Tibial artery (tissue), 4 donors: ENCODE measurements around the gene OR4B1.

Source experiments
- DNase-seq, 2 donors: peaks; one replicate each; pipeline ENCODE4 v3.0.0-alpha.2; 2019
- H3K27ac ChIP-seq, 2 donors: fragments of 200-600 bp; sonication (generic) in 1 of 2; 1 replicate in 1 of 2; 2 replicates in 1 of 2; pipeline ENCODE4 v1.5.1; 2018 to 2019; ENCODE audit warnings: mild to moderate bottlenecking in 1 of 2
- H3K27me3 ChIP-seq, 2 donors: fragments of 200-600 bp; sonication (generic) in 1 of 2; one replicate each; pipeline versions ENCODE4 v1.5.1 to v1.6.0; 2016 to 2019
- H3K36me3 ChIP-seq, 3 donors: fragments of 200-600 bp; sonication (generic) in 2 of 3; one replicate each; pipeline ENCODE4 v1.5.1; 2016 to 2019; ENCODE audit warnings: mild to moderate bottlenecking in 2 of 3
- H3K4me1 ChIP-seq, 4 donors: fragments of 200-600 bp; sonication (generic) in 2 of 4; 1 replicate in 3 of 4; 2 replicates in 1 of 4; pipeline ENCODE4 v1.5.1; 2016 to 2019
- H3K4me3 ChIP-seq, 2 donors: fragments of 200-600 bp; sonication (generic) in 1 of 2; 1 replicate in 1 of 2; 2 replicates in 1 of 2; pipeline ENCODE4 v1.5.1; 2018 to 2019; ENCODE audit warnings: mild to moderate bottlenecking in 2 of 2
- H3K9me3 ChIP-seq, 3 donors: fragments of 200-600 bp; sonication (generic) in 1 of 3; one replicate each; pipeline ENCODE4 v1.5.1; 2016 to 2019
- CTCF ChIP-seq, 2 experiments: fragments of 200-600 bp in 1 of 2; fragments of 450-650 bp in 1 of 2; IDR thresholded peaks; one replicate each; pipeline ENCODE4 v1.5.1; 2017 to 2019; ENCODE audit warnings: antibody characterized with exemption in 2 of 2, mild to moderate bottlenecking in 1 of 2, moderate library complexity in 1 of 2
- intact Hi-C: fragments of 100-400 bp; cut with DNase I; formaldehyde crosslinking; loops from one replicate; pipeline ENCODE4 v1.15.0; 2023; ENCODE audit warnings: low total_unique reads

The OR4B1 gene

GRCh38 chr11:48237727-48238126 lies 21.1 kb downstream of the OR4B1 start:
- Histone ChIP-seq H3K36me3 (no peaks in the 10 kb centered on the region), H3K27ac (no peak overlapping the region), H3K9me3 (no peaks in the 10 kb centered on the region), H3K4me3 (no peak overlapping the region), H3K4me1 (no peaks in the 10 kb centered on the region), H3K27me3 (no peaks in the 10 kb centered on the region)
- TF ChIP-seq CTCF (IDR thresholded peaks at IDR 0.05), result no peak
- intact Hi-C loops, result no loop called here
- no peak for DNase-seq

DNA sequence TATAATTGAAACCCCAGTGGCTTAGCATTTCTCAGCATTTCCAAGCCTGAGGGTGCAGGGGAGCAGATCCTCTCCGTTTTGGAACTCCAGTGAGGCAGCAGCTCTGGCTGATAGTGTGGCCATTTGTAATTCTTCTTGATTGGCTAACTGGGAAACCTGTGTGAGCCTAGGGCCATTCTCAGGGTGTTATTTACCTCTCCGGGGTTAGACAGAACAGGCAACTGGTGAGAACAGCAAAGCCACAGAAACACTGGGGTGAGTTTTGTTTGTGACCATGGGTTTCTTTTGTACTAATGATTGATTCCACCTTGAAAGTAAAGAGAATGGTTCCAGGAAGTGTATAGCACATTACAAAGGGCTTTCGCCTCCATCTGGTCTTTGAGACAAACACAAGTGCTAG lies 25.9 kb downstream of the OR4B1 start:
- H3K36me3 ChIP-seq, result no peaks in the 10 kb centered on the region
- no peaks in the 10 kb centered on the region for H3K4me1 ChIP-seq
- H3K27me3 ChIP-seq, result no peaks in the 10 kb centered on the region
- DNase-seq, result no peak
- no peaks in the 10 kb centered on the region for H3K9me3 ChIP-seq
- H3K4me3 ChIP-seq, result no peak overlapping the region
- intact Hi-C loops, result no loop called here
- no peak for TF ChIP-seq CTCF (IDR thresholded peaks at IDR 0.05)
- no peak overlapping the region for H3K27ac ChIP-seq

DNA sequence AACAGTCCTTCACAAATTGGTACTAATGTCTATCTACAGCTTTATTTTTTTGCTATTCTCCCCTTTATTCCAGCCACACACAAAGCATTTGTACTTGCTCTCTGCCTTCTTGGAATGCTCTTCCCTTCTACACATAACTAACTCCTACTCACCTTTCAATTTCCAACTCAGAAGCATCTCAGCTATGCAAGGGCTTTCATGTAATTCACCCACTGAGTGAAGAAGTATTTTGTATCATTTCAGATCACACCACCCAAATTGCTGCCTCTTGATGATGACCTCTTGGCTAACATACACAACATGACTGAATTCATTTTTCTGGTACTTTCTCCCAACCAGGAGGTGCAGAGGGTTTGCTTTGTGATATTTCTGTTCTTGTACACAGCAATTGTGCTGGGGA lies 28.2 kb downstream of the OR4B1 start, which contains the start of gene OR4X2:
OR4X2 (plus strand) TSS at position 301 of the 400 bp plus-strand sequence; CDS start at position 301, 0 bp downstream.
- H3K9me3 ChIP-seq, result peaks cover 0 to 16% (median 11%) of the 10 kb centered on the region in 3 donors
- no peak for DNase-seq
- H3K4me3 ChIP-seq, result no peak within 1 kb of the TSS
- H3K4me1 ChIP-seq, result no peaks in the 10 kb centered on the region
- no peaks in the 10 kb centered on the region for H3K27me3 ChIP-seq
- TF ChIP-seq CTCF (IDR thresholded peaks at IDR 0.05), result no peak
- H3K36me3 ChIP-seq, result no peaks in the 10 kb centered on the region
- intact Hi-C loops, result no loop called here
- H3K27ac ChIP-seq, result no peak within 1 kb of the TSS

- Histone ChIP-seq H3K36me3 (no peaks in the 10 kb centered on the region), H3K9me3 (peaks cover 0 to 22% (median 11%) of the 10 kb centered on the region in 3 donors), H3K27me3 (no peaks in the 10 kb centered on the region), H3K4me1 (no peaks in the 10 kb centered on the region), H3K27ac (no peak overlapping the region), H3K4me3 (no peak overlapping the region)
- intact Hi-C loops, result no loop called here
- TF ChIP-seq CTCF (IDR thresholded peaks at IDR 0.05), result no peak
- no peak for DNase-seq
These were observed 32.3 kb downstream of the OR4B1 start for GRCh38 chr11:48248902-48249301.

- Histone ChIP-seq H3K4me3 (no peak overlapping the region), H3K27me3 (no peaks in the 10 kb centered on the region), H3K36me3 (no peaks in the 10 kb centered on the region), H3K27ac (no peak overlapping the region), H3K4me1 (no peaks in the 10 kb centered on the region), H3K9me3 (no peaks in the 10 kb centered on the region)
- TF ChIP-seq CTCF (IDR thresholded peaks at IDR 0.05), result no peak
- intact Hi-C loops, result no loop called here
- DNase-seq, result no peak
These were observed 45.0 kb downstream of the OR4B1 start for GRCh38 chr11:48261600-48261999.

GRCh38 chr11:48263423-48263911 lies 46.9 kb downstream of the OR4B1 start, which contains the start of gene OR4X1:
TSS of gene OR4X1 (plus strand) at chr11:48263861. CDS start at chr11:48263861, 0 bp downstream.
- no peak for TF ChIP-seq CTCF (IDR thresholded peaks at IDR 0.05)

More at GRCh38 chr11:48263423-48263911, 46.9 kb downstream of the OR4B1 start, which contains the start of gene OR4X1:
- Histone ChIP-seq H3K27me3 (no peaks in the 10 kb centered on the region), H3K9me3 (no peaks in the 10 kb centered on the region), H3K4me1 (no peaks in the 10 kb centered on the region), H3K4me3 (no peak within 1 kb of the TSS), H3K27ac (no peak within 1 kb of the TSS), H3K36me3 (no peaks in the 10 kb centered on the region)
- intact Hi-C loops, result no loop called here
- DNase-seq, result no peak
